K562 (cell line): ENCODE data around the gene WIPF2. TPM values are rescaled to one million over a fixed set of nuclear protein-coding genes. Genes with fewer than 3 reads are reported as not detected.
A peak's percentile ranks its signal among the peaks of the same experiment; 100 is the strongest.

Source experiments
- ATAC-seq: fragments of 200-7000 bp; cut with Tn5 transposase; 3 replicates; pipeline ENCODE4 v1.9.1; 2020; ENCODE audit warnings: moderate library complexity
- BruUV-seq: library from RNA; stranded (reverse); fragments of 400-500 nt; replicated peaks from 2 replicates; lab custom pipeline; 2021; lab: Mats Ljungman, UMichigan
- CTCF ChIA-PET: fragments of 300-600 bp; formaldehyde crosslinking; extraction: SDS; loops from one replicate; lab custom pipeline; 2021; ENCODE audit warnings: low intra/inter-chr PET ratio; lab: Yijun Ruan, JAX
- POLR2A ChIA-PET: fragments of 300-600, 350-650 bp; sonication (Branson Sonifier 250); formaldehyde crosslinking; extraction: SDS; loops from one replicate; lab custom pipeline; 2021; ENCODE audit warnings: antibody characterized with exemption, inconsistent platforms; lab: Yijun Ruan, JAX
- DNase-seq, 4 experiments: peaks; one replicate each; pipeline versions ENCODE4 v3.0.0 to v3.0.0-alpha.2; 2011 to 2018; ENCODE audit warnings: low spot score in 3 of 4, mixed read lengths in 3 of 4; ENCODE audit errors: extremely low read depth in 1 of 4
- FAIRE-seq: peaks from 2 replicates; lab custom pipeline; 2011; peaks lifted over from hg19 to GRCh38; lab: Jason Lieb, UNC
- H2AFZ ChIP-seq: 2 replicates; pipeline ENCODE4 v1.6.0; 2011; ENCODE audit warnings: low read depth, low read length, control low read depth, inconsistent platforms
- H3K27ac ChIP-seq: fragments of 200-600 bp; 3 replicates; pipeline ENCODE4 v1.8.0; 2011; ENCODE audit warnings: low read depth, mild to moderate bottlenecking, control low read depth, inconsistent platforms, low read length, moderate library complexity, mixed read lengths; ENCODE audit errors: extremely low read depth
- H3K27me3 ChIP-seq, 2 experiments: fragments of 300-600 bp in 1 of 2; 2 replicates in 1 of 2; 3 replicates in 1 of 2; pipeline versions ENCODE4 v1.6.0 to v1.8.0; 2011; ENCODE audit warnings: inconsistent platforms in 2 of 2, low read length in 2 of 2, mild to moderate bottlenecking in 1 of 2, mixed read lengths in 1 of 2, moderate library complexity in 1 of 2; ENCODE audit not compliant: control insufficient read depth in 2 of 2, insufficient read depth in 2 of 2
- H3K36me3 ChIP-seq: fragments of 300-600 bp; 3 replicates; pipeline ENCODE4 v1.8.0; 2011; ENCODE audit warnings: mild to moderate bottlenecking, low read length, inconsistent platforms; ENCODE audit not compliant: control insufficient read depth, insufficient read depth
- H3K4me1 ChIP-seq, 2 experiments: fragments of 200-600 bp in 1 of 2; replicated peaks in 1 of 2; 2 replicates in 1 of 2; 3 replicates in 1 of 2; pipeline versions ENCODE4 v1.5.1 to v1.8.0; 2011; ENCODE audit warnings: inconsistent platforms in 2 of 2, low read length in 2 of 2, mild to moderate bottlenecking in 1 of 2, mixed read lengths in 1 of 2, moderate library complexity in 1 of 2; ENCODE audit not compliant: control insufficient read depth in 2 of 2, insufficient read depth in 2 of 2
- H3K4me2 ChIP-seq: 2 replicates; pipeline ENCODE4 v1.6.1; 2011; ENCODE audit warnings: low read length, control low read depth, inconsistent platforms, mixed read lengths; ENCODE audit not compliant: insufficient read depth
- H3K4me3 ChIP-seq: fragments of 200-600 bp; sonication (generic), shearing (Covaris generic); 2 replicates; pipeline ENCODE4 v1.5.1; 2016; ENCODE audit warnings: control low read depth, inconsistent platforms
- H3K79me2 ChIP-seq: fragments of 200-600 bp; 3 replicates; pipeline ENCODE4 v1.8.0; 2011; ENCODE audit warnings: low read length, inconsistent platforms; ENCODE audit not compliant: control insufficient read depth, insufficient read depth
- H3K9ac ChIP-seq, 2 experiments: 2 replicates each; pipeline versions ENCODE4 v1.6.0 to v1.6.1; 2011; ENCODE audit warnings: low read depth in 2 of 2, low read length in 2 of 2, control low read depth in 1 of 2, inconsistent platforms in 1 of 2, mild to moderate bottlenecking in 1 of 2, mixed read lengths in 1 of 2; ENCODE audit not compliant: insufficient read depth in 1 of 2
- H3K9me1 ChIP-seq: one replicate; pipeline ENCODE4 v1.6.0; 2011; ENCODE audit warnings: inconsistent platforms, mild to moderate bottlenecking, low read length, moderate library complexity; ENCODE audit not compliant: control insufficient read depth, insufficient read depth
- H3K9me3 ChIP-seq: replicated peaks from 2 replicates; pipeline ENCODE4 v1.5.1; 2011; ENCODE audit warnings: low read depth, low read length, inconsistent platforms; ENCODE audit not compliant: control insufficient read depth, insufficient read depth
- H4K20me1 ChIP-seq: replicated peaks from 2 replicates; pipeline ENCODE4 v1.6.1; 2011; ENCODE audit warnings: low read length, inconsistent platforms, mixed read lengths; ENCODE audit not compliant: control insufficient read depth, insufficient read depth
- ARID2 ChIP-seq: fragments of 450-650 bp; IDR thresholded peaks from 2 replicates; pipeline ENCODE4 v1.6.1; 2017; ENCODE audit warnings: antibody characterized with exemption, mild to moderate bottlenecking
- SPI1 ChIP-seq: IDR thresholded peaks from 2 replicates; pipeline ENCODE4 v1.6.1; 2011; ENCODE audit warnings: low read depth, low read length, control low read depth, borderline replicate concordance
- ZBTB33 ChIP-seq: sonication (generic); formaldehyde crosslinking; IDR thresholded peaks from 2 replicates; pipeline ENCODE4 v1.8.1; 2023; ENCODE audit warnings: mild to moderate bottlenecking, missing genetic modification reagents
- ZNF408 ChIP-seq: fragments of 250-450 bp; sonication (Bioruptor Pico); IDR thresholded peaks from 2 replicates; pipeline ENCODE4 v1.4.0; 2020; ENCODE audit warnings: low read depth, mild to moderate bottlenecking, moderate library complexity
- WGBS: fragments of 100-300 bp; shearing (Covaris generic); methylation state at CpG from one replicate; pipeline ENCODE4 v1.1.6; 2016; ENCODE audit warnings: low coverage, mixed read lengths; ENCODE audit not compliant: insufficient coverage; ENCODE audit errors: missing lambda C conversion rate; 5-methylcytosine and 5-hydroxymethylcytosine counted together
- in situ Hi-C: fragments of 300-500 bp; cut with MboI; formaldehyde crosslinking; loops from 4 replicates; pipeline ENCODE4 v1.15.0; 2018; ENCODE audit warnings: inconsistent platforms, mixed read lengths
- intact Hi-C: fragments of 100-400 bp; cut with micrococcal nuclease; formaldehyde crosslinking; loops from 2 replicates; pipeline ENCODE4 v1.14.2; 2022
- polyA plus RNA-seq, 8 experiments: library from polyadenylated mRNA; depleted of rRNA in 4 of 8; stranded (reverse) in 5 of 8; unstranded in 3 of 8; fragments of >200 nt; fragmentation: Nextera tagmentation in 2 of 8; fragmentation: Illumina TruSeq in 1 of 8; extraction: Ambion mirVana in 2 of 8; extraction: Trizol in 1 of 8; gene quantifications; 2 replicates each; pipeline versions ENCODE4 v1.2.1 to v1.2.3, GENCODE V29; 2011 to 2014; ENCODE audit warnings: inconsistent platforms in 1 of 8, missing spikeins in 1 of 8
- total RNA-seq, 7 experiments: library from RNA; depleted of rRNA in 6 of 7; stranded (reverse); fragments of >200 nt in 6 of 7; fragmentation: Illumina TruSeq in 2 of 7; extraction: Trizol in 2 of 7; gene quantifications; 2 replicates each; pipeline versions ENCODE4 v1.2.1 to v1.2.3, GENCODE V29; 2011 to 2021; ENCODE audit warnings: low replicate concordance in 1 of 7

WIPF2 gene
- total and polyA plus RNA-seq, 9 of the 15 experiments (the other 6 are each of a cell fraction or from before 2014, with no cell fraction given): 3.6 to 15.0 (median 5.3) TPM

GRCh38 chr17:40316571-40317344 is 97.7 kb downstream of the WIPF2 start:
- peak overlapping the region; percentile 96 for H3K4me2 ChIP-seq
- TF ChIP-seq ZNF408 (CRISPR knock-in tag) (no peak), ZBTB33 (CRISPR knock-in tag) (0 out of 2 replicates have a peak, but pooled peaks have one; percentile 33), ARID2 (no peak), SPI1 (peak; percentile 40; the same call in 1 of the 2 replicates)
- ChIA-PET POLR2A (interaction anchor here (1.0 to 1.5 kb wide), 5 partner anchors 9 to 29 kb away, joined by 3 to 17 read pairs (median 4); no protein-coding TSS in a partner anchor), CTCF (interaction anchor here (0.6 kb wide), 1 partner anchor 210 kb away, joined by 3 read pairs; no protein-coding TSS in a partner anchor)
- no peaks in the 10 kb centered on the region for H3K27me3 ChIP-seq
- WGBS: 66% methylated on average over 19 of the region's 38 CpGs
- H3K79me2 ChIP-seq: peaks cover 37% of the 10 kb centered on the region
- ATAC-seq: no peak
- no TSS peak for BruUV-seq
- H4K20me1 ChIP-seq: 0 out of 2 replicates have a peak, but pooled peaks cover 3% of the 10 kb centered on the region
- peak overlapping the region; percentile 8 to 39; a peak in 2 of 4 replicates for H3K9ac ChIP-seq
- no peak for DNase-seq
- H3K4me1 ChIP-seq: peaks cover 46 to 70% of the 10 kb centered on the region in 2 experiments
- H3K9me1 ChIP-seq: no peaks in the 10 kb centered on the region
- H3K36me3 ChIP-seq: no peaks in the 10 kb centered on the region
- H3K4me3 ChIP-seq: no peak overlapping the region
- no peaks in the 10 kb centered on the region for H3K9me3 ChIP-seq
- intact Hi-C loops (no loop called here), in situ Hi-C loops (no loop called here)
- H3K27ac ChIP-seq: no peak overlapping the region
- H2AFZ ChIP-seq: peak overlapping the region; percentile 92
- FAIRE-seq: no peak
